Midbrain (tissue), 1 donor: ENCODE data around the gene TJP3.

Source experiments
- DNase-seq: peaks from one replicate; lab custom pipeline; 2025; lab: John Stamatoyannopoulos, UW

The TJP3 gene

GRCh38 chr19:3691726-3692125 lies 16.5 kb upstream of the TJP3 start:
- no peak for DNase-seq

- DNase-seq = no peak
Observed at GRCh38 chr19:3692141-3693024, 15.8 kb upstream of the TJP3 start.

GRCh38 chr19:3693025-3693925 lies 14.9 kb upstream of the TJP3 start:
- no peak for DNase-seq

GRCh38 chr19:3694361-3695123 lies 13.6 kb upstream of the TJP3 start:
- DNase-seq = no peak

GRCh38 chr19:3695124-3695733 lies 13.0 kb upstream of the TJP3 start:
- no peak for DNase-seq

GRCh38 chr19:3695986-3696659 lies 12.1 kb upstream of the TJP3 start:
- no peak for DNase-seq

GRCh38 chr19:3696660-3696995 lies 11.6 kb upstream of the TJP3 start:
- DNase-seq = no peak

GRCh38 chr19:3697094-3697493 lies 11.1 kb upstream of the TJP3 start:
- no peak for DNase-seq

- DNase-seq = no peak
Observed at GRCh38 chr19:3697671-3698385, 10.4 kb upstream of the TJP3 start.

- no peak for DNase-seq
Observed at GRCh38 chr19:3698386-3698950, 9.7 kb upstream of the TJP3 start.

- DNase-seq = peak; percentile 52
Observed at GRCh38 chr19:3698974-3699740, 9.0 kb upstream of the TJP3 start.

GRCh38 chr19:3699741-3700241 lies 8.4 kb upstream of the TJP3 start:
- no peak for DNase-seq

- peak; percentile 88 for DNase-seq
Observed at GRCh38 chr19:3700242-3701032, 7.7 kb upstream of the TJP3 start, which contains the start of gene PIP5K1C. TSS of gene PIP5K1C (minus strand) at chr19:3700468. CDS start at chr19:3700390, 78 bp downstream.

- no peak for DNase-seq
Observed at GRCh38 chr19:3701200-3701599, 7.0 kb upstream of the TJP3 start.

- no peak for DNase-seq
Observed at GRCh38 chr19:3707868-3708206, 347 bp upstream of the TJP3 start.

- no peak for DNase-seq
Observed at GRCh38 chr19:3710265-3710812, 2.2 kb downstream of the TJP3 start.

- DNase-seq = no peak
Observed at GRCh38 chr19:3712663-3713611, 4.8 kb downstream of the TJP3 start.
